B cell (primary cell): Measurements from ENCODE around the gene CDH13.

Source experiments
- CTCF ChIP-seq: fragments of 200-600 bp; IDR thresholded peaks from one replicate; pipeline ENCODE4 v1.8.0; 2022; ENCODE audit warnings: antibody characterized with exemption, mild to moderate bottlenecking
- EZH2 ChIP-seq: IDR thresholded peaks from 2 replicates; pipeline ENCODE4 v1.6.1; 2012; ENCODE audit warnings: borderline replicate concordance, low read depth, mild to moderate bottlenecking, moderate library complexity, low read length; ENCODE audit not compliant: insufficient read depth, poor library complexity, severe bottlenecking

GRCh38 chr16:82621781-82622180, 5.0 kb upstream of the CDH13 start:
- no peak for TF ChIP-seq EZH2
- TF ChIP-seq CTCF, result no peak
